Measurements from ENCODE around the gene NCAPG2.
"Not testable (repeated sequence)": the region's sequence is repeated elsewhere in the genome, so short reads cannot be mapped to it uniquely, and the experiment has no call there.

Gene NCAPG2

DNA sequence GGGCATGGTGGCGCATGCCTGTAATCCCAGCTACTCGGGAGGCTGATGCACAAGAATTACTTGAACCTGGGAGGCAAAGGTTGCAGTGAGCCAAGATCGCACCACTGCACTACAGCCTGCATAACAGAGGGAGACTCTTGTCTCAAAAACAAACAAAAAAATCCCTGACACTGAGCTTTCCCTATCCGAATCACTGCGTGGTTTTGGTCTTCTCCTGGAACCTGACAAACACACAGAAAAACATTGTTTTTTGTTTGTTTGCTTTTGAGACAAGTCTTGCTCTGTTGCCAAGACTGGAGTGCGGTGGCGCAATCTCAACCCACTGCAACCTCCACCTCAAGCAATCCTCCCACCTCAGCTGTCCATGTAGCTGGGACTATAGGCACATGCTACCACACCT, 66.6 kb downstream of the NCAPG2 start:
- CTCF ChIA-PET: no interaction called here
- POLR2A ChIA-PET: no interaction called here
- no peak for DNase-seq (ENCODE audit: extremely low spot score)
- TF ChIP-seq L3MBTL2 (conservative IDR thresholded peaks at IDR 0.05) (no peak), FOXA1 (IDR thresholded peaks at IDR 0.05) (no peak), HDGF (IDR thresholded peaks at IDR 0.05; ENCODE audit: borderline replicate concordance) (no peak), TARDBP (IDR thresholded peaks at IDR 0.05) (no peak), FOXM1 (IDR thresholded peaks at IDR 0.05; ENCODE audit: borderline replicate concordance) (no peak), SP1 (IDR thresholded peaks at IDR 0.05) (no peak), ZNF384 (IDR thresholded peaks at IDR 0.05) (no peak), LEF1 (IDR thresholded peaks at IDR 0.05; ENCODE audit: borderline replicate concordance) (no peak), SUZ12 (IDR thresholded peaks at IDR 0.05) (no peak), NFRKB (IDR thresholded peaks at IDR 0.05) (no peak)
- TF ChIP-seq, protein P1, sequence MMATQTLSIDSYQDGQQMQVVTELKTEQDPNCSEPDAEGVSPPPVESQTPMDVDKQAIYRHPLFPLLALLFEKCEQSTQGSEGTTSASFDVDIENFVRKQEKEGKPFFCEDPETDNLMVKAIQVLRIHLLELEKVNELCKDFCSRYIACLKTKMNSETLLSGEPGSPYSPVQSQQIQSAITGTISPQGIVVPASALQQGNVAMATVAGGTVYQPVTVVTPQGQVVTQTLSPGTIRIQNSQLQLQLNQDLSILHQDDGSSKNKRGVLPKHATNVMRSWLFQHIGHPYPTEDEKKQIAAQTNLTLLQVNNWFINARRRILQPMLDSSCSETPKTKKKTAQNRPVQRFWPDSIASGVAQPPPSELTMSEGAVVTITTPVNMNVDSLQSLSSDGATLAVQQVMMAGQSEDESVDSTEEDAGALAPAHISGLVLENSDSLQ (IDR thresholded peaks at IDR 0.05): no peak

DNA sequence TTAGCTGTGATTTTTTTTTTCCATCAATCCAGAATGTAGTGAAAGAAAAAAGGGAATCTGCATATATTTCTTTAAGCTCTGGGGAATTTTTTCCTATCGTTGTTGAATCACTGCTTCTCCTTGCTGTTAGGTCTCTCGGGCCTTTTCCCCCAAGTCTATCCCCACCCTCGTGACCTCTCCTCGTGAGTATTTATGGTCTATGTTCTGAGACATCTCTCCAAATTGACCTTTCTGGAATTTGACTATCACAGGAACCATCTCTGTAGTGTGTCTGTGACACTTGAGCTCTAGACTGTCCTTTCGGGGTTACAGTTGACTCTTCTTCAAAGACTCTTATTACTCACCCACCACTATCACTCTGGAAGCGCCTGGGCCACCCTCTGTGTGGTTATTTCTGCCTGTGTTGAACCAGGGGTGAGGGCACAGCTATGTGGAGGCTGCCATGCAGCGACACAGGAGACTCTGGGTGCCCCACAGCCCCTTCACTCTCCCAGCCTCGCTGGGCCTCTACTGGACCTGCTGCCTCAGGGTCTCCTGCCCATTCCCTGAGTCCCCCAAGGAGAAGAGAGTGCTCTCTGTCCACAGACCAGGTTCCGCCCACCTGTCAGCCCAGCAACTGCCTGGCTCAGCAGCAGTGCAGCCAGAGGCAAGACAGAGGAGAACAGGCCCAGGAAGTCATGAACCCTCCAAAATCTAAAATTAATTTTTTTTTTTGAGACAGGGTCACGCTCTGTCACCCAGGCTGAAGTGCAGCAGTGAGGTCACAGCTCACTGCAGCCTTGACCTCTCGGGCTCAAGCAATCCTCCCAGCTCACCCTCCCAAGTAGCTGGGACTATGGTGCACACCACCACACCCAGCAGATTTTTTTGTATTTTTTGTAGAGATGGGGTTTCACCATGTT, 71.3 kb downstream of the NCAPG2 start:
- no peak for TF ChIP-seq ARNT (IDR thresholded peaks at IDR 0.05)
- ChIA-PET POLR2A (no interaction called here), CTCF (no interaction called here)
- no peak for DNase-seq (ENCODE audit: extremely low spot score)

DNA sequence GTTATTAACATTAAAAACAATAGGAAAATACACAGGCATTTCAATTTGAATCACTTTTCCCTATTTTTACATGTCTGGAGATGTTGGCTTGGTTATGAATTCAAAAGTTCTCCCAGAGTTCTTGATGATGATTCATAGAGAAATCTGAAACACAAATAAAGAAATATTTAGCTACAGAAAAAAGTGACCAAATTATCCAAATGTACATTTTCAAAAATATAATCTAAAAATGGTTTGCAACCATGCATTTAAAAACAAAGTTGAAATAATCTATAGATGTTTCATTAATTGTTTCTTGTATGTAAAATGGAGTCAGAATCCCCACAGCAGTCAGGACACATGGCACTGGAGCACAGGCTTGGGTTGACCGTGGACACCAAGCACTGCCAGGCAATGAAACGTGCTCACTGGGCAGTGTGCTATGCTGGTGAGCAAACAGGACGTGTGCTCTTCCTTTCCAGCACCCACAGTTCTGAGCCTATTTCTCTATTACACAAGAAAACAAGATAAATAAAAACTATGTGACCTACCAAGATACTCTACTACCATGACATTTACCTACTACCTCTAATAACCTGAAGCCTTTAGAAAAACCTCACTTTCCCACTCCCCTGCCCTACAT, 72.9 kb downstream of the NCAPG2 start:
- TF ChIP-seq TARDBP (IDR thresholded peaks at IDR 0.05): no peak
- TF ChIP-seq LEF1 (IDR thresholded peaks at IDR 0.05; ENCODE audit: borderline replicate concordance): no peak
- TF ChIP-seq NFRKB (IDR thresholded peaks at IDR 0.05): no peak
- no peak for TF ChIP-seq SUZ12 (IDR thresholded peaks at IDR 0.05)
- TF ChIP-seq SP1 (IDR thresholded peaks at IDR 0.05): no peak
- no peak for TF ChIP-seq ZNF384 (IDR thresholded peaks at IDR 0.05)
- no peak for TF ChIP-seq L3MBTL2 (conservative IDR thresholded peaks at IDR 0.05)
- no peak for TF ChIP-seq FOXM1 (IDR thresholded peaks at IDR 0.05; ENCODE audit: borderline replicate concordance)
- no peak for TF ChIP-seq FOXA1 (IDR thresholded peaks at IDR 0.05)
- TF ChIP-seq BHLHE40 (IDR thresholded peaks at IDR 0.05; ENCODE audit: borderline replicate concordance): no peak
- no peak for TF ChIP-seq ARNT (IDR thresholded peaks at IDR 0.05)
- TF ChIP-seq, protein P1 (IDR thresholded peaks at IDR 0.05): no peak
- no peak for TF ChIP-seq CTBP1 (IDR thresholded peaks at IDR 0.05; ENCODE audit: borderline replicate concordance)
- no peak for DNase-seq (ENCODE audit: extremely low spot score)
- ChIA-PET CTCF (no interaction called here), POLR2A (no interaction called here)

DNA sequence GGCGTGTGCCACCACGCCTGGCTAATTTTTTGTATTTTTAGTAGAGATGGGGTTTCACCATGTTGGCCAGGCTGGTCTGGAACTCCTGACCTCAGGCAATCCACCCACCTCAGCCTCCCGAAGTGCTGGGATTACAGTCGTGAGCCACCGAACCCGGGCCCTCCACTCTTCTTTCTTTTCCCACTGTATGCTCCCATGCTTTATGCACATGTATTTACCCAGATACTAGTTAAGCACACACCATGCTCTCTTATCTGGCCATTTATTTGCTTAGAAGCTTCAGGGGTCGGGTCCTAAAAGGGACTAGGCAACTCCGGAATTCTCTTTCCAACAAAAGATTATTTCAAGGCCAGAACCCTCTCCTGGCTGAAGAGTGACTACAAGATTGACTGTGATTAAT, 78.3 kb downstream of the NCAPG2 start:
- POLR2A ChIA-PET; DNase-seq (ENCODE audit: extremely low spot score): not testable (repeated sequence)
- CTCF ChIA-PET: interaction anchor here (0.8 to 1.1 kb wide), 2 partner anchors 20 to 34 kb away, joined by 3 read pairs; no protein-coding TSS in a partner anchor

DNA sequence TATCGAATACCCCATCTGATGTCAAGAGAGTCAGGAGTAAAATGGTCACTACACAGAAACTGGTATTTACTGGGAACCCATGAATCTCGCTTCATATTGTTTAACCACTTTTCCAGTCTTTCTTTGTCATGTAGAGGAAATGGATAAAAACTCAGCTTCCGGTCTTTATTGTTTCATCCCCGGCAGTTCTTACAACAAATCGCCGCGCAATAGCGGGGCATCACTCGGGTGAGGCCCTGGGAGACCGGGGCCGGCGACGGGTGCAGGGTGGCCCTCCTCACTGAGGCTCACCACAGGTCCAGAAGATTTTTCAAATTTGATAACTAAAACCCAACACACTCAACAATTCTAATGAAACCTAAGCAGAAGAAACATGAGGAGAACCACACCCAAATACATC, 81.4 kb downstream of the NCAPG2 start:
- CTCF ChIA-PET: no interaction called here
- TF ChIP-seq, protein P1 (IDR thresholded peaks at IDR 0.05): no peak
- TF ChIP-seq CTBP1 (IDR thresholded peaks at IDR 0.05; ENCODE audit: borderline replicate concordance) (no peak), BHLHE40 (IDR thresholded peaks at IDR 0.05; ENCODE audit: borderline replicate concordance) (no peak), ZNF384 (IDR thresholded peaks at IDR 0.05) (no peak), ARNT (IDR thresholded peaks at IDR 0.05) (no peak), L3MBTL2 (conservative IDR thresholded peaks at IDR 0.05) (no peak), ELF4 (IDR thresholded peaks at IDR 0.05) (no peak)
- no peak for DNase-seq (ENCODE audit: extremely low spot score)
- POLR2A ChIA-PET: no interaction called here

DNA sequence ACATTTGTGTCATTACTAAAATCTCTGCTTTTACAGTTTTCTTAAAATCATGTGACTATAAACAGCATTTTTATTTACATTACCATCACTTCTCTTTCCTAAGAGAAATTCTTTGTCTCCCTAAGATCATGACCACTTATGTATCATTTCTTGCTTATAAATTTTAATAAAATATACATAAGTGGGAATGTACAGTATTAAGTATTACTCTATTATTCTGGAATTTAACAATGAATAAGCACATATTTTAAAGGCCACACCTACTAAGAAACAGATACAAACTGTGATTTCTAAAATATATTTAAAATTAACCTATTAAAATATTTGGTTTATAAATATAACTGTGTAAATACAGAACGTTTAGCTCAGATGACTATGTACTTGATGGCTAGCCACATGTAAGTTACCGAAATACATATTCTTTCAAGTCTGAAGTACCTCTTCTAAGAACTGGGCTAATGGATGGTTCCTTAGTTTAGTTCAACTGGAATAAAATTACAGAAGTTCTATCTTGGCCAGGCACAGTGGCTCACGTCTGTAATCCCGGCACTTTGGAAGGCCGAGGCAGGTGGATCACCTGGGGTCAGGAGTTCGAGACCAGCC, 83.7 kb downstream of the NCAPG2 start:
- DNase-seq (ENCODE audit: extremely low spot score): no peak
- TF ChIP-seq NFRKB (IDR thresholded peaks at IDR 0.05) (no peak), FOXM1 (IDR thresholded peaks at IDR 0.05; ENCODE audit: borderline replicate concordance) (no peak), L3MBTL2 (conservative IDR thresholded peaks at IDR 0.05) (no peak), CTBP1 (IDR thresholded peaks at IDR 0.05; ENCODE audit: borderline replicate concordance) (no peak), ZNF384 (IDR thresholded peaks at IDR 0.05) (no peak), LEF1 (IDR thresholded peaks at IDR 0.05; ENCODE audit: borderline replicate concordance) (no peak), FOXK2 (IDR thresholded peaks at IDR 0.05) (no peak), SP1 (IDR thresholded peaks at IDR 0.05) (no peak), HDGF (IDR thresholded peaks at IDR 0.05; ENCODE audit: borderline replicate concordance) (no peak), FOXA1 (IDR thresholded peaks at IDR 0.05) (no peak)
- TF ChIP-seq, protein P1 (IDR thresholded peaks at IDR 0.05): no peak
- POLR2A ChIA-PET: no interaction called here
- CTCF ChIA-PET: no interaction called here

Data from HEK293T (cell line).